Epithelial cell of proximal tubule (primary cell): ENCODE data around the gene CBFA2T2. TPM values are rescaled to one million over a fixed set of nuclear protein-coding genes. Genes with fewer than 3 reads are reported as not detected.
A peak's percentile ranks its signal among the peaks of the same experiment; 100 is the strongest.

ENCODE experiments used
- DNase-seq: peaks from one replicate; pipeline ENCODE4 v3.0.0-alpha.2; 2011; ENCODE audit warnings: low read depth
- H3K4me3 ChIP-seq: 2 replicates; pipeline ENCODE4 v1.5.1; 2011; ENCODE audit warnings: low read depth, mild to moderate bottlenecking, low read length
- CTCF ChIP-seq: conservative IDR thresholded peaks from 2 replicates; pipeline ENCODE4 v1.5.1; 2012; ENCODE audit warnings: low read depth, mild to moderate bottlenecking, low read length
- total RNA-seq: library from RNA; depleted of rRNA; stranded (reverse); fragments of >200 nt; gene quantifications from 2 replicates; pipeline ENCODE4 v1.2.3, GENCODE V29; 2015

The CBFA2T2 gene
- total RNA-seq, 1 donor from 2014 or later = 8.4 TPM

- no peak overlapping the region for H3K4me3 ChIP-seq
- DNase-seq = no peak
- no peak for TF ChIP-seq CTCF
Measured at GRCh38 chr20:33679758-33680485, 190.0 kb downstream of the CBFA2T2 start.

GRCh38 chr20:33680686-33681085 is 190.8 kb downstream of the CBFA2T2 start:
- DNase-seq = no peak
- TF ChIP-seq CTCF = no peak
- H3K4me3 ChIP-seq = no peak overlapping the region

- H3K4me3 ChIP-seq = no peak overlapping the region
- no peak for TF ChIP-seq CTCF
- DNase-seq = no peak
Measured at GRCh38 chr20:33681288-33681687, 191.4 kb downstream of the CBFA2T2 start.

- no peak for DNase-seq
- TF ChIP-seq CTCF = no peak
- H3K4me3 ChIP-seq = no peak overlapping the region
Measured at GRCh38 chr20:33681728-33682353, 191.9 kb downstream of the CBFA2T2 start.

GRCh38 chr20:33684533-33685327 is 194.8 kb downstream of the CBFA2T2 start:
- TF ChIP-seq CTCF = no peak
- H3K4me3 ChIP-seq = peak overlapping the region; percentile 49
- no peak for DNase-seq

- no peak for TF ChIP-seq CTCF
- no peak for DNase-seq
- H3K4me3 ChIP-seq = peak overlapping the region; percentile 49
Measured at GRCh38 chr20:33685328-33686099, 195.6 kb downstream of the CBFA2T2 start.
